ENCODE measurements around the gene FEN1.

Gene FEN1, protein sequence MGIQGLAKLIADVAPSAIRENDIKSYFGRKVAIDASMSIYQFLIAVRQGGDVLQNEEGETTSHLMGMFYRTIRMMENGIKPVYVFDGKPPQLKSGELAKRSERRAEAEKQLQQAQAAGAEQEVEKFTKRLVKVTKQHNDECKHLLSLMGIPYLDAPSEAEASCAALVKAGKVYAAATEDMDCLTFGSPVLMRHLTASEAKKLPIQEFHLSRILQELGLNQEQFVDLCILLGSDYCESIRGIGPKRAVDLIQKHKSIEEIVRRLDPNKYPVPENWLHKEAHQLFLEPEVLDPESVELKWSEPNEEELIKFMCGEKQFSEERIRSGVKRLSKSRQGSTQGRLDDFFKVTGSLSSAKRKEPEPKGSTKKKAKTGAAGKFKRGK

DNA sequence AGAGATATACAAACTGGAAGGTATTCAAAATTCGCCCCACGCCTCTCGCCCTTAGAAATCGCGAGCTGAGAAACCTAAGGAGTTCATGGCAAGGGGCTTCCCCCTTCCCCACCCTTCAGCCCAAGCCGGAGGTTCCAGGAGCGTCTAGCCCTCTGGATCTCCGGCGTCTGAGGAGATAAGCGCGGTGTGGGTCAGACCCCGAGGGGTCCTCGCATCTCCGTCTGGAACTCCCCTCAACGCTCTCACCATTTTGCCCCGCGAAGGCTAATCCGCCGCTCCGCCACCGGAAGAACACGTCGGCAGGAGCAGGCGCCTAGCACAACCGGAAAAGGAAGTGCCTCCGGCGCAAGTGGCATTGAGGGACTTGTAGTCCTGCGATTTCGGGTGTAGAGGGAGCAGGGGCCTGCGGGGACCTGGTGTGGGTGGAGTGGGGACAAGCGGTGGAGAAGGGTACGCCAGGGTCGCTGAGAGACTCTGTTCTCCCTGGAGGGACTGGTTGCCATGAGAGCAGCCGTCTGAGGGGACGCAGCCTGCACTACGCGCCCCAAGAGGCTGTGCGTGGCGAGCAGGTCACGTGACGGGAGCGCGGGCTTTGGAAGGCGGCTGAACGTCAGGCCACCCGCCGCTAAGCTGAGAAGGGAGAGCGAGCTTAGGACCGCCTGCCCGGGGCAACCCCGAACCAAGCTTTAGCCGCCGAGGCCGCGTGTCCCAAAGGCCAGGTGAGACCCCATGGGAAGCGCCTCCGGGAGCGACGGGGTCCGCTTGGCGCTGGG, at the start of gene FEN1, which contains the start of gene TMEM258:
FEN1 (plus strand) TSS at position 602 of the 773 bp plus-strand sequence. CDS start 2,451 bp downstream, outside the sequence.
TMEM258 (minus strand) TSS at position 290 of the 773 bp plus-strand sequence; CDS start at position 249, 41 bp downstream.
- no peak for FAIRE-seq

- no peak for FAIRE-seq
Observed at GRCh38 chr11:61743486-61744095, 49.1 kb upstream of the FEN1 start.

GRCh38 chr11:61744181-61744580, 48.5 kb upstream of the FEN1 start:
- no peak for FAIRE-seq

DNA sequence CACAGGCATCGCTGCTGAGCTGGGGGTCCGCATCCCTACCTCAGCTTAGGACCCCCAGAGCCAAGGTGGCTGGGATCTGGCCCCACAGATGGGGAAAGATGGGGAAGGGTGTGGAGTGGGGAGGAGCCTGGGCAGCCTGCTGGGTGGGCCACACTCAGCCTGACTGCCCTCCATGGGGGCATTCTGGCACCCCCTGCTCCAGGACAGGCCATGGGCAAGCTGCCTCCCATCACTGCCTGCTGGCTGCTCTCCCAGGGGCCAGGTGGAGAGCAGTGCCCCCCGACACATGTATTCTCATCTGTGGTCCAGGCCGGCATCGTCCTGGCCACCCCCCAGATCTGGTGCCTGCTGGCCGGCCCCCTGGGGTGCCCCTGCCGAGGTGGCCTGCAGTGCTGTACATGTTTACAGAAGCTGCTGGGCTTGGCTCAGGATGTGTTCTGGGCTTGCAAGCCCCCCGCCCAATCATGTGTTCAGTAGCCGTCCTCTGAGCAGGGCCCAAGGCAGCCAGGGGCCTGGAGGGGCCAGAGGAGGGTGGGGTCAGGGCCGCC, 48.0 kb upstream of the FEN1 start:
- no peak for FAIRE-seq

- no peak for FAIRE-seq
Observed at GRCh38 chr11:61745781-61746441, 46.8 kb upstream of the FEN1 start.

DNA sequence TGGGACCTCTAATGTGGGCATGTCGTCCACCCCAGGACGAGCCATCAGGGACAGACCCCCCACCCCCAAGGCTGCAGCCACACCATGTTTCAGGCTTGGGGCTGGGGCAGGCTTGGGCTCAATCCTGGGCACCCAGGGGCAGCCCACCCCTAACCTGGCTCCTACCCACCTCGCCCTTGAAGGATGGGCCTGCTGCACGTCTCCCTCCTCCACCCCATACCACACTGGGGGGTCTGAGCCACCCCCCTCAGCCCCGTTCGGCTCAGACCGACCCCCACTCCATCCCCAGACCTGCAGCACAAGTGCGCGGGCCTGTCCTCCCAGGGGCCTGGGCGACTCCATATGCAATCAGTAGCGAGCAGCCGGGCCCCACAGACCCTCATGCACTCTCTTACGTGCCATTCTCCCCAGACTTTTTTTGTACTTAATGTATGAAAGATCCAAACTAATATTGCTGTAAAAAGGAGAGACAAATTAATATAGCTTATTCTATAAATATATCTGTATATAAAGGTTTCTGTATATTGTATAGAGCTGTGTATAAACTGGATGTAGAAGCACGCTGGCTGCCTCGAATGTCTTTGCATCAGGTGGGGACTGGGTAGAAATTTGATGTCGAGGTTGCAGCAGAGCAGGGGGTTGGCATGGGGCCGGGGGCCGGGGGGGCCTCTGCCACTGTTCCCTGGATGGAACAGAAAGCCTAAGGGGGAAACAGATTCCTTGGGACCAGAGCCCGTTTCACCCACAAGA, 46.1 kb upstream of the FEN1 start:
- no peak for FAIRE-seq

DNA sequence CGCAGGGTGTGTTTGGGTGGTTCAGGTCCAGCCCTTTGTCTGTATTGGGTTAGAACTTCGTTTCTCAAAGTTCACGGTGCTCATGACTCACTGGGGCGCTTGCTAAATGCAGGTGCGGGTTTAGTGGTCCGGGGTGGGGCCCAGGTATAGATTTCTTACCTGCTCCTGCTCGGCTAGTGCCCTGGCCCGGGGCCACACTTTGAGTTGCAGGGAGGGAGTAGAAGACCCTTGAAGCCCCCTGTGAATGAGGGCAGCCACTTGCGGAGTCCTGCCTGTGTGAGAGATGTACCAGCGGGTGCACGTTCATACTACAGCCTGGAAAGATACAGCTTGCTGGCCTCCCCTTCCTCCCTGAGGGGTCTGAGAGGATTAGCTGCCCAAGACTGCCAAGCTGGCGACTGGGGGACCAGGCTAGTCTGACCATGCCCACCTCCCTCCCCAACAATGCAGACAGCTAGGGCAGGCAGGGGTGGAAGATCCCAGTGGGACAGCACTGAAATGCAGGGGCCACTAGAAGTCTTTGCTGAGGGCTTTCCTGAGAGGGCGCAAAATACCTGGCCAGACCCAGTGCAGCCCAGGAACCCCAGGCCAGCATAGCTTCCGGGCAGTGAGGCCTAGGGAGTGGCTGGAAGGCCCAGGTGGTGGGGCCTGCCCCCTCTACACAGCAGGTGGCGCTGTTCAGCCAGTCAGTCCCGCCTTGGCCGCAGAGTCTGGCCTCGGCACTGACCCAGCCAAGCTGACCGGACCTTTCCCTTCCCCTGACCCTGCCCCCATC, 45.3 kb upstream of the FEN1 start:
- FAIRE-seq, result no peak

GRCh38 chr11:61747967-61748285, 44.8 kb upstream of the FEN1 start:
- FAIRE-seq, result no peak

DNA sequence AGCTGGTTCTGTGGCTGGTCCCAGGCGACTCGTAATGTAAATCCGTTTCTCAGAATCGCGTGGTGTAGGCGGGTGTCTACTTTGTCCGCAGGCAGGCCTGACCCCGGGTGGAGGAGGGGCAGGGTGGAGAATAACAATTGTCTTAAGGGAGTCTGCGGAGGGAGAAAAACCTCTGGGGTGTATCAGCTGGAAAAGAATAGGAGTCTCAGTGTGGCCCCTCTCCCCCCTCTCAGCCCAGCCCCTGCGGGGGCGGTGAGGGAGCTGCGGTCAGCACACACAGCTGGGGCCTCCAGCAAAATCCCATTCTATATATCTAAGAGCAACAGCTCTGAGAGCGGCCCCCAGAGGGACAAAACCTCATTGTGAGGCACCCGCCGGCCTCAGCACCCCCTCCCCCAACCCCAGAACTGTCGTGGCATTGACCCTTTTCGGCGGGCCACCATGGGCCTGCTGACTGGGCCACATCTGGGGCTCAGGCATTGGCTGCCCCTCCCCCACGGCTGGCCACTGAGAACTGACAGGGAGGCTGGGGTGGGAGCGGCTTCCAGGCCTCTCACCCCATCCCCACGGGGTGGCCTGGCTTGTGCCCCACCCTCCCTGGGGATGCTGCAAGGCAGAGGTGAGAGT, 43.0 kb upstream of the FEN1 start:
- FAIRE-seq, result no peak

GRCh38 chr11:61750631-61751273, 42.0 kb upstream of the FEN1 start:
- no peak for FAIRE-seq

- FAIRE-seq, result no peak
Observed at GRCh38 chr11:61751384-61751783, 41.3 kb upstream of the FEN1 start.

GRCh38 chr11:61752117-61752924, 40.4 kb upstream of the FEN1 start, which contains the start of gene MYRF:
Gene MYRF (plus strand): TSS chr11:61752636. CDS start chr11:61752745, 109 bp downstream.
- no peak for FAIRE-seq

DNA sequence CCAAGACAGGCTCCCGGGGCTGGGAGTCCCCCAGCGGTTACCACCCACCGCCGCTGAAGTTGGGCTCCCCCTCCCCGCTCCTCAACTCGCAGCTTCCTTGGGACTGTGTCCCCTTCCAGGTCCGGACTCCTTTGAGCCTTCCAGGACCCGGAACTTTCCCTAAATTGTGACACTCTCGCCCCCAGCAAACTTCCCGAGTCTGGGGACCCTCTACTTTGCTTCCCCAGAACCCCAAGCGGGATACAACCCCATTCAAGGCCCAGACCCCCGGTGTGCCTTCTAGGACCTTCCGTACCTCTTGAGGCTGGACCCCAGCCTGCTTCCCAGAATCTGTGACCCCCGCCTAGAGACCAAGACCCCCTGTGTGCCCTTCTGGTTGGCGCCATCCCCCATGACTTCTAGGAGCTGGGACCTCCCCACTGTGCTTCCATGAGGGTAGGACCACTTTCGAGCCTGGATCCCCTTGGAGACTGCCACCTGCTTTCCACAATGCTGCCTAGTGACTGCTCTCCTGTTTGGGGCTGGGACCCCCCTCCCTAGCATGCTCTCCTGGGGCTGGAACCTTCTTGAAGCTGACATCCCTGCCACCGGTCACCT, 39.7 kb upstream of the FEN1 start:
- no peak for FAIRE-seq

- no peak for FAIRE-seq
Observed at GRCh38 chr11:61753672-61754071, 39.0 kb upstream of the FEN1 start.

GRCh38 chr11:61754534-61755482, 37.9 kb upstream of the FEN1 start:
- no peak for FAIRE-seq

DNA sequence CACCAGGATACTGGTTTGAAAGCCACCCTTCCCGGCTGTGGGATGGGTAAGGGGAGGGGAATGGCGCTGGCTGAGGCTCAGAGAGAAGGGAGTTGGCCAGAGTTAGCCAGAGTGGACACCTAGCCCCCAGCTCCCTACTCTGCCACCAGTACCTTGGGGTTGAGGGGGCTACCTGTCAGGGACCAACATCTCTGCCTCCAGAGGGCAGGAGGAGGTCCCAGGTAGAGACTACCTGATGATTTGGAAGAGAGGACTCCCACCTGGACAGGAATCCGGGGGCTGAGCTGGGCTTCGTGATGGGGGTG, 36.6 kb upstream of the FEN1 start:
- no peak for FAIRE-seq

DNA sequence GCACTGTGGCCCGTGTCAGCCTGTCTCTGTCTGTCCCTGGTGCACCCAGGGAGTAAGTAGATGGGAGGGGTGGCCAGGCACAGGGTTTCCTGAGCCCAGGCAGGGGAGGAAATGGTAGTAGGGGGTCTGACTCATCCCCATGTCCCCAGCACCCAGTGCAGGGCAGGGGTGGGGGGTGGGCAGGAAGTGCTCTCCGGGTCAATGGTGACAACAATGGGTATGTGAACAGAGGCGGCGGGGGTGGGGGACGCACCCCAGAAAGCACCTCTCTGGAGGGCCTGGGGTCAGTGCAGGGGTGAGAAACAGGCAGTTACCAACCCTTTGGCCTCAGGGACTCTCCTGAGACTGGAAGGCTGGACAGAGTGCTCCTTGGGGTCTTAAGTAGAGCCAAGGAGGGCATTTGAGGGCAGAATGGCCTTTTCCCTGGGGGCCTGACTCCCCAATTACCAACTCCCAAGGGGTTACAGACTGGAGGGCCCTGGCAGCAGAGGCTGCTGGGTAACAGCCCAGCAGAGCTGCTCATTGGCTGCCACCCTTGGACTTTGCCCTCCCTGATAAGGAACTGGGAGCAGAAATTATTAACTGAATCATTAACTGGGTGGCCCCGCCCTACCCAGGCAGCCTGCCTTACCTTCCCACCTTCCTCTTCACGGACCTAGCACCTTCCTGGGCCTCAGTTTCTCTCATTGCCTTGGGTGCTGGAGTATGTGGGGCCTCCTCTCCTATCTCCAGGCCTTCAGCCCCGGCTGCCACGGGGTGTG, 36.1 kb upstream of the FEN1 start:
- no peak for FAIRE-seq
